Astrocyte (in vitro differentiated cells and primary cell): ENCODE data around the gene TFB1M.

Experiments
- EZH2 ChIP-seq: IDR thresholded peaks from 2 replicates; pipeline ENCODE4 v1.6.1; 2012; ENCODE audit warnings: mild to moderate bottlenecking, low read length, inconsistent platforms; ENCODE audit not compliant: insufficient read depth
- TF ChIP-seq, protein P1 (sequence below): IDR thresholded peaks from 2 replicates; pipeline ENCODE4 v1.5.1; 2011; ENCODE audit warnings: low read depth, mild to moderate bottlenecking, inconsistent platforms, low read length, moderate library complexity; ENCODE audit not compliant: insufficient read depth

DNA sequence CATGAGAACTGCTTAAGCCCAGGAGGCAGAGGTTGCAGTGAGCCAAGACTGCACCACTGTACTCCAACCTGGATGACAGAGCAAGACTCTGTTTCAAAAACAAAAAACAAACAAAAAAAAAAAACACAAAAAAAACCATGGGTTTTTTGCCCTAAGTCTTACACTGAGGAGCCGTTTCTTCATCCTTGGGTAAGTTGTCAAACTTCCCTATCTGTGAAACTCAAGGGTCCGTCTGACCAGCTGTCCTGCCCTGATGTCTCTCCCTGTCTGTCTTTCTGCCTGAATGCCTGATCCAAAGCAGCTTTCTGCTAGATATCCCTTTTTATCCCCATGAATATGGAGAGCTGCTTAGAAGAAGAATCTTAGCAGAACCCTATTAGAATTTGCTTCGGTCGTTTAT lies 91.8 kb downstream of the TFB1M start:
- TF ChIP-seq EZH2 = no peak
- TF ChIP-seq, protein P1, sequence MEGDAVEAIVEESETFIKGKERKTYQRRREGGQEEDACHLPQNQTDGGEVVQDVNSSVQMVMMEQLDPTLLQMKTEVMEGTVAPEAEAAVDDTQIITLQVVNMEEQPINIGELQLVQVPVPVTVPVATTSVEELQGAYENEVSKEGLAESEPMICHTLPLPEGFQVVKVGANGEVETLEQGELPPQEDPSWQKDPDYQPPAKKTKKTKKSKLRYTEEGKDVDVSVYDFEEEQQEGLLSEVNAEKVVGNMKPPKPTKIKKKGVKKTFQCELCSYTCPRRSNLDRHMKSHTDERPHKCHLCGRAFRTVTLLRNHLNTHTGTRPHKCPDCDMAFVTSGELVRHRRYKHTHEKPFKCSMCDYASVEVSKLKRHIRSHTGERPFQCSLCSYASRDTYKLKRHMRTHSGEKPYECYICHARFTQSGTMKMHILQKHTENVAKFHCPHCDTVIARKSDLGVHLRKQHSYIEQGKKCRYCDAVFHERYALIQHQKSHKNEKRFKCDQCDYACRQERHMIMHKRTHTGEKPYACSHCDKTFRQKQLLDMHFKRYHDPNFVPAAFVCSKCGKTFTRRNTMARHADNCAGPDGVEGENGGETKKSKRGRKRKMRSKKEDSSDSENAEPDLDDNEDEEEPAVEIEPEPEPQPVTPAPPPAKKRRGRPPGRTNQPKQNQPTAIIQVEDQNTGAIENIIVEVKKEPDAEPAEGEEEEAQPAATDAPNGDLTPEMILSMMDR = no peak
